ENCODE measurements around the gene CLMN. TPM values are rescaled to one million over a fixed set of nuclear protein-coding genes. Genes with fewer than 3 reads are reported as not detected.

Gene CLMN
- total and polyA plus RNA-seq, 10 of the 15 experiments (the other 5 are each of a cell fraction or from before 2014, with no cell fraction given): 7.8 to 49.3 (median 18.5) TPM

GRCh38 chr14:95319312-95320077 is at the start of gene CLMN (continued):
- TF ChIP-seq ZBTB11 (CRISPR knock-in tag; IDR thresholded peaks at IDR 0.05) (no peak), HDAC6 (IDR thresholded peaks at IDR 0.05; ENCODE audit: unreplicated experiment) (no peak), EGR1 (IDR thresholded peaks at IDR 0.05; ENCODE audit: borderline replicate concordance in 1 of 2, low read depth in 2 of 2, low read length in 2 of 2) (peak in 1 of 2 experiments; percentile 93; a peak in 2 of 3 replicates), NBN (IDR thresholded peaks at IDR 0.05) (peak; percentile 94), STAT1 (conservative IDR thresholded peaks at IDR 0.05) (no peak), BHLHE40 (IDR thresholded peaks at IDR 0.05; ENCODE audit: borderline replicate concordance in 1 of 2, low read depth in 2 of 2, low read length in 1 of 2) (peak in 1 of 2 experiments; percentile 68; a peak in 1 of 4 replicates), JUND (IDR thresholded peaks at IDR 0.05; ENCODE audit: low read depth, low read length) (no peak), MLLT1 (IDR thresholded peaks at IDR 0.05) (peak; percentile 78), ASH2L (IDR thresholded peaks at IDR 0.05; ENCODE audit: borderline replicate concordance, low read depth) (no peak), IKZF1 (conservative IDR thresholded peaks at IDR 0.05) (peak; percentile 73), IRF4 (IDR thresholded peaks at IDR 0.05; ENCODE audit: low read depth, low read length) (no peak), FOXK2 (IDR thresholded peaks at IDR 0.05) (peak; percentile 49; the same call in 1 of the 2 replicates), JUNB (IDR thresholded peaks at IDR 0.05) (no peak), NFYB (IDR thresholded peaks at IDR 0.05; ENCODE audit: insufficient read depth, low read depth, low read length) (no peak), ZNF217 (IDR thresholded peaks at IDR 0.05) (peak; percentile 50; the same call in 1 of the 2 replicates), ATF3 (IDR thresholded peaks at IDR 0.05; ENCODE audit: borderline replicate concordance, extremely low read depth, low read depth, low read length) (no peak), RELB (IDR thresholded peaks at IDR 0.05; ENCODE audit: low read depth) (peak; percentile 37; the same call in 1 of the 2 replicates), SREBF2 (IDR thresholded peaks at IDR 0.05; ENCODE audit: low read length) (no peak), TBL1XR1 (IDR thresholded peaks at IDR 0.05; ENCODE audit: low read depth, low read length) (no peak), NKRF (conservative IDR thresholded peaks at IDR 0.05) (peak; percentile 76; the same call in 1 of the 2 replicates), DPF2 (IDR thresholded peaks at IDR 0.05) (peak; percentile 52; the same call in 1 of the 2 replicates)

Measured in GM12878 (cell line).